ENCODE data around the gene C8G.

DNA sequence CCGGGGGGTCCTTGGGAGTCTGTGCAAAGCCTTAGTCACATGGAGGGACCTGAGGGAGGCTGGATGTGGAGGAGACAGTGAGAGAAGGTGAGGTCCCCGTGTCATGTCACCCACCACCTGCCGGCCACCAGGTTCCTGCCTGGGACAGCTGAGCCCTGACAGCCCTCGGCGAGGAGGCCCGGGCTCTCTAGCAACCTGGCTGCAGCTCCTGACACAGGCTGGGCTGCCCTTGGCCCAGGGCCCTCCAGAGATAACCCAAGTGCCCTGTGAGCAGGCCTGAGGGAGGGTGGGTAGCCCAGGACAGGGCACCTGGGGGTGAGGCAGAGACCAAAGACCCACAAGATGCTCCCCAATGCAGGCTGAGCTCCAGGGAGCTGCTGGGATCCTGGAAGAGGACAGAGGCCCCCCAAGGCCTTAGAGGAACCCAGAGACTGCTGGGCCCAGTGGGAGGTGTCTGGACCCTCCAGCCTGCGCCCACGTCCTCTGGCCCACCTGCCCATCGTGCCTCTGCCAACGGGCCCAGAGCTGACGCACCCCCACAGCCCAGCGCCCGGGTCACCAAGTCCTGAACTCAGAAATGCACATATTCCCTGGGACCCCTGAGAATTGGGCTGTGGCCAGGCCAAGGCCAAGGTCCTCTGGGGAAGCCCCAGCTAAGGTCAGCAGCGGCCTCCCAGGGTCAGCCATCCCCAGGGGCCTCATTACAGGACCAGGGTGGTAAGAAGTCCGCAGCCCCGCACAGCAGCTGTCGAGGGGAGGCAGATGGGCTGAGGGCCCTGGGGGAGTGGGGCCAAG lies 23.5 kb downstream of the C8G start:
- TF ChIP-seq, protein P1, sequence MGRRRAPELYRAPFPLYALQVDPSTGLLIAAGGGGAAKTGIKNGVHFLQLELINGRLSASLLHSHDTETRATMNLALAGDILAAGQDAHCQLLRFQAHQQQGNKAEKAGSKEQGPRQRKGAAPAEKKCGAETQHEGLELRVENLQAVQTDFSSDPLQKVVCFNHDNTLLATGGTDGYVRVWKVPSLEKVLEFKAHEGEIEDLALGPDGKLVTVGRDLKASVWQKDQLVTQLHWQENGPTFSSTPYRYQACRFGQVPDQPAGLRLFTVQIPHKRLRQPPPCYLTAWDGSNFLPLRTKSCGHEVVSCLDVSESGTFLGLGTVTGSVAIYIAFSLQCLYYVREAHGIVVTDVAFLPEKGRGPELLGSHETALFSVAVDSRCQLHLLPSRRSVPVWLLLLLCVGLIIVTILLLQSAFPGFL (CRISPR knock-in tag; IDR thresholded peaks at IDR 0.05; ENCODE audit: borderline replicate concordance): no peak
- TF ChIP-seq, protein P2, sequence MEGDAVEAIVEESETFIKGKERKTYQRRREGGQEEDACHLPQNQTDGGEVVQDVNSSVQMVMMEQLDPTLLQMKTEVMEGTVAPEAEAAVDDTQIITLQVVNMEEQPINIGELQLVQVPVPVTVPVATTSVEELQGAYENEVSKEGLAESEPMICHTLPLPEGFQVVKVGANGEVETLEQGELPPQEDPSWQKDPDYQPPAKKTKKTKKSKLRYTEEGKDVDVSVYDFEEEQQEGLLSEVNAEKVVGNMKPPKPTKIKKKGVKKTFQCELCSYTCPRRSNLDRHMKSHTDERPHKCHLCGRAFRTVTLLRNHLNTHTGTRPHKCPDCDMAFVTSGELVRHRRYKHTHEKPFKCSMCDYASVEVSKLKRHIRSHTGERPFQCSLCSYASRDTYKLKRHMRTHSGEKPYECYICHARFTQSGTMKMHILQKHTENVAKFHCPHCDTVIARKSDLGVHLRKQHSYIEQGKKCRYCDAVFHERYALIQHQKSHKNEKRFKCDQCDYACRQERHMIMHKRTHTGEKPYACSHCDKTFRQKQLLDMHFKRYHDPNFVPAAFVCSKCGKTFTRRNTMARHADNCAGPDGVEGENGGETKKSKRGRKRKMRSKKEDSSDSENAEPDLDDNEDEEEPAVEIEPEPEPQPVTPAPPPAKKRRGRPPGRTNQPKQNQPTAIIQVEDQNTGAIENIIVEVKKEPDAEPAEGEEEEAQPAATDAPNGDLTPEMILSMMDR (IDR thresholded peaks at IDR 0.05): no peak

All from WTC11 (cell line).